Epidermal melanocyte (primary cell): ENCODE measurements around the gene PRKAG2.

Source experiments
- DNase-seq: peaks from one replicate; pipeline ENCODE4 v3.0.0; 2011; ENCODE audit warnings: low spot score; ENCODE audit not compliant: insufficient read length

The PRKAG2 gene

DNA sequence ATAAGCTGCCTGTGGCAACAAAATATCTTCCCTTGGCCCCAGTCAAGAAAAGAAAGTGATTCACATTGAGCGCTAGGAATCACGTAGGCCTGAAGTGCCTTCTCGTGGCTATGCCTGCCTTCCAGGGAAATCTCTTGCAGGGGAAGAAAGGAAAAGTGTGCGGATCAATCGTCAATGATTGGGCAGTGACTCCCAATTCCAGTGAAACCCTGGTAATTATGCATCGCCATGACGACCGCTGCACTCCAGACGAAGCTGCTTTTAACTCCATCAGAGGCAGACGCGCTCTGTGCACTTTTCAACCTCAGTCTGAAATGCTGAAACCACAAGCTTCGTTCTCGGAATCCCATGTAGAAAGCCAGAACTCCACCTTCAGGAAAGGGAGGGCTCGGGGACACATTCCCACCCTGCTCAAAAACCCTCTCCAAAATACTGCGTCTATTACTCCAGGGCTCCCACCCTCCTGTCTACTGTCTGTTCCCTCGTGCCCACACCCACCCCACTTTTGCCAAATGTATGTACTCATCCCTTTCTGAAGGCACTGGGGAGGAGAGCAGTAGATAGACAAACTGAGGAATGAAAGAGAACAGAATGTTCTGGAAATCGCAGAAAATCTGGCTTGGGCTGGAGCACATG lies 24.2 kb upstream of the PRKAG2 start:
- no peak for DNase-seq

DNA sequence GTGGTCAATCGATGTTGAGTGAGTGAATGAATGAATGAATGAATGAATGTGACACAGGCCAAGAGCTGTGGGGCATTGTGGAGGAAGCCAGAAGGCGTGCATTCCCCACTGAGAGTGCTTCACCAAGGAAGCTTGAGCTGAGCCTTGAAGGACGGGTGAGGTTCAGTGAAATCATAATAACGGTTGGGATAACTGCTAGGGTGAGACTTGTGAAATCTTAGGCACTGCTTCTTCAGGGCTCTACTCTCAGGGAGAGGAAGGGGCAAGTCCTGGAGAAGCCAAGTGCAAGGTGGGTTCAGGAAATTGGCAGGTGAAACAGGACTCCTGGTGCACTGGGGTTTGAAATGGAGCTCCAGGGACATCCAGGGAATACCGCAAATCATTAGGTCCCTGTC lies 23.7 kb upstream of the PRKAG2 start:
- no peak for DNase-seq

DNA sequence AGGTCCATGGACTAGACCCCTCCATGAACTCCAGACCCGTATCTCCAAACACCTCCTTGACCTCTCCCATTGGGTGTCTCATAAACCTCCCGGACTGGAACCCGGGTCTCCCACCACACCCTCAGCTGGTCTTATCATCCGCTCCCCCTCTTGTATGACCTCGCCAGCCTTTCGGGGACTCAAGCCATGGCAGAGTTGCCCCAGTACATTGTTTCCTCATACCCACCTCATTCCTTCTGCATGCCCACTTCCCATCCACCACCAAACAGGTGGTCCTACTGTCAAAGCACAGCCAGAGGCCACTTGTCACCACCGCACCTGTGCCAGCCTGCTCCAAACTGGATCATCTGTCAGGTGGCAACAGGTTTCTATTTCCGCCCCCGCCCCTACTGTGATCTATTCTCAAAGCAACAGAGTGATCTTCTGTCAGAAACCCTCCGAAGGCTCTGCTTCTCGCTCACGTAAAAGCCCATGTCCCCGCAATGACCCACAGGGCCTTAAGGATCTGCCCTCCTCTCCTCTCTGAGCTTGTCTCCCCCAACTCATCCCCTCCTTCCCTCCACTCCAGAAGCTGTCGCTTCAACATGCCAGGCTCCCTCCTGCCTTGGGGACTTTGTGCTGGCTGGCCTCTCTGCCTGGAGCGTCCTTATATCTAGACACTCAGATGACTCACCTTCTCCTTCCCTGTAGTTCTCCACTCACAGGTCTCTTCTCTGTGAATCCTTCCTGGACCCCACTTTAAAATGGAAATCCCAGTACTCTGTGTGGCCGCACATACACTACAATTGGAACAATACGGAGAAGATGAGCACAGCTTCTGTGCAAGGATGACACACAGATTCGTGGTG lies 22.8 kb upstream of the PRKAG2 start:
- DNase-seq, result no peak

DNA sequence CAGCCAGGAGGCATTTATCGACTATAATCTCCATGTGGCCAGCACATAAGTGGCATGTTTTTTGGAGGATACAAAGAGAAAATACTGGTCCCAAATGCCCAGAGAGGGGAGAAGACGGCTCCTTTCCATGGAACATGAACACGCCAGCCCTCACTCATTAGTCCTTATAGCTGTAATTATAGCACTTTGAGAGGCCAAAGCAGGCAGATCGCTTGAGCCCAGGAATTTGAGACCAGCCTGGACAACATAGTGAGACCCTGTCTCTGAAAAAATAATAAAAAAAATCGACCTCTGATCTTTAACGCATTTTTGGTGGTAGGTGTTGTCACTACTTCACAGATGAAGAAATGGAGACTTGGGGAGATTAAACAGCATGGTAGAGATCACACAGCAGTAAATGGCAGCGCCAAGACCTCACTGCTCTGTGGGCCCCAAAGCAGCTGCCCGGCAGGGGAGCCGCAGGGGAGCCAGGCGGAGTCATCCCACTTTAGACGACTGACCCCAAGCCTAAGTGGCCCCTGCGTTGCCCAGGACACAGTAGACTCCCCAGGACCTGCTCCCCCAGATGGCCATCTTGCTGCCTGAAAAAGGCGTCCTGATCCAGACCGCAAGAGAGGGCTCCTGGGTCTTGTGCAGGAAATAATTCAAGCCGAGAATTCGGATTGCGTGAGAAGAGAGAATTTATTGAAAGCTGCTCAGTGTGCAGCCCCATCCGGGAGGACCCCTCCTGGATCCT lies 21.2 kb upstream of the PRKAG2 start:
- no peak for DNase-seq

DNA sequence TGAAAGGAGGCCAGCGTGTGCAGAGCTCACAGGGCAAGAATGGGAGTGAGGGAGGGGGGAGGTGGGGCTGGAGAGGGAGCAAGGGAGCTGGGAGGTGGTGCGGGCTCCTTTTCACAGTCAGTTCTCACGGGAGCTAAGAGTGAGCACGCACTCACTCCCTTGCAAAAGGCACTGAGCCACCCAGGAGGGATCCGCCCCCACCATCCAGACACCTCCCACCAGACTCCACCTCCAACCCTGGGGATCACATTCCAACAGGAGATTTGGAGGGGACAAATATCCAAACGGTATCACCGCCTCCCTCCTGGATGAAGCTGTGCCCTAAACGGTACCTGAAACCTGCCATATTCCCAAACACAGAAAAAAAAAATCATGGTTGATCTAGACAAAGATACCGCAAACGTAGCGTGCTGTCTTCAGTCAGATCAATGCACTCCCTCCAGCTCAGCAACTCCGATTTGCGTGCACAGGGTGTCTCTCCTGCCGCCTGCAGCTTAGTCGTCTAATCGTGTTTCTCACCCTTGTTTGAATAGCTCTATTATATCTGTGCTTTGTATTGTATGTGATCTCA lies 20.3 kb upstream of the PRKAG2 start:
- DNase-seq, result no peak

DNA sequence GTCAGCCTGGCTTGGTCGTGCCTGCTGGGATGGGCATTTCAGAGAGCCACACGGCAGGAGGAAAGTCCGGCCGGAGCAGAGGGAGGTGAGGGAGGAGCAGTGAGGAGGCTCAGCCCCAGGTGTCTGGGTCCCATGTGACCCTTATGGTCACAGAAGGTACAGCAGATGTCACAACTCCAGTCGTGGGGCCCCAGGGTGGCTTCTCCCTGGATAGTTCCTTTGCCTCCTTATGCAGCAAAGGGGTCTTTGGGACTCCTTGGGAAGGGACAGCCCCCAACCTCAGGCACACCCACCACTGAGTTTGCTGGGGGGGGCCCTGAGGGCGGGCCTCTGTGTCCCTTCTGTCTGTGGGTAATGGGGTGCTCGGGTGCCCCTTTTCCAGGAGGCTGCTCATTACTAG lies 19.6 kb upstream of the PRKAG2 start:
- DNase-seq, result no peak

GRCh38 chr7:151896086-151896485 lies 19.2 kb upstream of the PRKAG2 start:
- DNase-seq, result no peak

GRCh38 chr7:151895631-151896031 lies 18.7 kb upstream of the PRKAG2 start:
- DNase-seq, result no peak

GRCh38 chr7:151895008-151895630 lies 18.2 kb upstream of the PRKAG2 start:
- no peak for DNase-seq

- DNase-seq, result no peak
Observed at GRCh38 chr7:151894111-151895007, 17.4 kb upstream of the PRKAG2 start.

DNA sequence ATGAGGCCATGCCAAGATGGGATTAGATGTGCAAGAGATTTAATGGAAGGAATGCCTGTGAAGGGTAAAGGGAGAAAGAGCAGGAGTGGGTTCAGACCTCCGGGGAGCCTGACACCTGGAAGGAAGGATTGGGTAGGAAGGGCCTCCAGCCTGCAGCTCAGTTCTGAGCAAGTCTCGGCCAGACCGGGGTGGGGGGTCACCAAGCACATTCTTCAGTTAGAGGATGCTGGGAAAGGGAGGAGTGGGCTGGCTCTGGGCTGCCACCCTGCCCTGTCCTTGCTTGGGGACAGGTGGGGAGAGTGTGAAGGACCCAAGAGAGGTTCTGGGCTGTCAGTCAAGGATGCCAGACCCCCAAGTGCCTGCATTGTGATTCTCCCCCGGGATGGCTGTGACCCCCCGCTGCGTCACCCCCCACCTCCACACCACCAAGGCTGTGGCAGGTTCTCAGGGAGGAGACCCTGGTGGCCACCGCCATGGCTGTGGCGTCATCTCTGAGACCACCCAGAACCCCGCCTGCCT lies 16.5 kb upstream of the PRKAG2 start:
- DNase-seq, result no peak

DNA sequence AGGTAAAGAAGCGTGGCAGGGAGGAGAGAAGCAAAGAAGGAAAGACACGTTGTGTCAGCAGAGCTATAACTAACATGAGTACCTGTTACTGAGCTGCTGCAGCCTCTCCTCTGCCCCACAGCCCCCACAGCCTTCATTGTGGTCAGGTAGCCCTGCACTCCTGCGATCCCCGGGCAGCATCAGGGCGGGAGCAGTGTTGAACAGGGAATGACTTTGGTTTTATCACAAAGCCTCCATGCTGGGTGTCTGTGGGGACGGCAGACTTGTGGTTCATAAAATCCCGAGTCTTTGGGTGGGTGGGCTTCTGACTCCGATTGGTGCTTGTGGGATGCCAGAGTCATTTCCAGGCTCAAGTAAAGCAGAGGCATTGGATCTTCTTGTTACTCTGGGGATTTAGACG lies 14.8 kb upstream of the PRKAG2 start:
- DNase-seq, result no peak

DNA sequence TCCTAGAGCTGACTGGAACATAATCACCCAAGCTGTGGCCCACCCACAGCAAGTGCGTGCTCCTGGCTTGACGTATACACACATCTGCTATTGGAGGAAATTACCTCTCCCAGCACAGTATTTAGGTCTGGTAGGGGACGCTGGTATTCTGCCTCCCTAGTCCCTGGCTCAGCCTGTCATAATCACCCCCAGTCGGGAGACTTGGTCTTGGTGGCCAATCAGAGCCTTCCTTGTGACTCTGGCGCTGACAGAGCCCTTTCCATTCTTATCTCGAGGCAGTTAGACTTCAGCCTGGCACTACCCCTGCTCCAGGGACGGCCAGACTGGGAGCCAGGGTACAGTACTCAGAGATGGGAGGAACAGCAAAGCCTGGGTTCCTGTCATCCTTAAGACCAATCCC lies 14.3 kb upstream of the PRKAG2 start:
- DNase-seq, result no peak

GRCh38 chr7:151890355-151891004 lies 13.6 kb upstream of the PRKAG2 start:
- DNase-seq, result no peak

- DNase-seq, result no peak
Observed at GRCh38 chr7:151889406-151890354, 12.8 kb upstream of the PRKAG2 start.

- no peak for DNase-seq
Observed at GRCh38 chr7:151888079-151889067, 11.5 kb upstream of the PRKAG2 start.

GRCh38 chr7:151886783-151887182 lies 9.9 kb upstream of the PRKAG2 start:
- no peak for DNase-seq
